Muscle layer of colon (tissue), 2 donors: Measurements from ENCODE around the gene RHBDF1.

Experiments used
- H3K27ac ChIP-seq: one replicate; pipeline ENCODE4 v1.7.0; 2013; ENCODE audit warnings: low read depth, mild to moderate bottlenecking, low read length, moderate library complexity
- H3K27me3 ChIP-seq, 2 donors: one replicate each; pipeline ENCODE4 v1.7.0; 2013; ENCODE audit warnings: low read length in 2 of 2, mild to moderate bottlenecking in 2 of 2; ENCODE audit not compliant: insufficient read depth in 2 of 2, control insufficient read depth in 1 of 2
- H3K36me3 ChIP-seq: one replicate; pipeline ENCODE4 v1.7.0; 2013; ENCODE audit warnings: mild to moderate bottlenecking, low read length; ENCODE audit not compliant: insufficient read depth
- H3K4me1 ChIP-seq: one replicate; pipeline ENCODE4 v1.7.0; 2013; ENCODE audit warnings: mild to moderate bottlenecking, low read length; ENCODE audit not compliant: insufficient read depth
- H3K4me3 ChIP-seq, 2 donors: one replicate each; pipeline ENCODE4 v1.7.0; 2013; ENCODE audit warnings: low read length in 2 of 2, low read depth in 1 of 2, mild to moderate bottlenecking in 1 of 2, moderate library complexity in 1 of 2
- H3K9ac ChIP-seq: one replicate; pipeline ENCODE4 v1.7.0; 2013; ENCODE audit warnings: low read length
- H3K9me3 ChIP-seq: one replicate; pipeline ENCODE4 v1.7.0; 2013; ENCODE audit warnings: mild to moderate bottlenecking, low read length
- donor health status: abdominal sarcoma.
- donor health status: Adenocarcinoma of cecum.

The RHBDF1 gene

GRCh38 chr16:77807-78443 is 5.5 kb upstream of the RHBDF1 start, which contains the start of gene MPG:
TSS of gene MPG (plus strand) at chr16:78225. CDS start at chr16:78310, 85 bp downstream.
- H3K27me3 ChIP-seq = no peaks in the 10 kb centered on the region
- peak within 1 kb of the TSS; percentile 90 for H3K27ac ChIP-seq
- H3K4me3 ChIP-seq = peak within 1 kb of the TSS; percentile 67 to 85
- no peaks in the 10 kb centered on the region for H3K9me3 ChIP-seq
- peaks cover 8% of the 10 kb centered on the region for H3K36me3 ChIP-seq
- H3K9ac ChIP-seq = peak within 1 kb of the TSS; percentile 53
- H3K4me1 ChIP-seq = peaks cover 39% of the 10 kb centered on the region

GRCh38 chr16:77273-77806 is 4.9 kb upstream of the RHBDF1 start:
- H3K36me3 ChIP-seq = peaks cover 8% of the 10 kb centered on the region
- peak overlapping the region; percentile 90 for H3K27ac ChIP-seq
- H3K9me3 ChIP-seq = no peaks in the 10 kb centered on the region
- no peaks in the 10 kb centered on the region for H3K27me3 ChIP-seq
- peak overlapping the region; percentile 8 for H3K9ac ChIP-seq
- peaks cover 42% of the 10 kb centered on the region for H3K4me1 ChIP-seq
- peak overlapping the region; percentile 67 to 85 for H3K4me3 ChIP-seq

- H3K36me3 ChIP-seq = peaks cover 8% of the 10 kb centered on the region
- H3K27ac ChIP-seq = peak overlapping the region; percentile 90
- H3K9ac ChIP-seq = peak overlapping the region; percentile 8
- peaks cover 42% of the 10 kb centered on the region for H3K4me1 ChIP-seq
- peak overlapping the region; percentile 67 to 85 for H3K4me3 ChIP-seq
- H3K27me3 ChIP-seq = no peaks in the 10 kb centered on the region
- no peaks in the 10 kb centered on the region for H3K9me3 ChIP-seq
Measured at GRCh38 chr16:76535-77272, 4.3 kb upstream of the RHBDF1 start.

GRCh38 chr16:75580-76501 is 3.4 kb upstream of the RHBDF1 start:
- H3K27ac ChIP-seq = peak overlapping the region; percentile 50
- H3K4me3 ChIP-seq = no peak overlapping the region
- no peaks in the 10 kb centered on the region for H3K27me3 ChIP-seq
- H3K9me3 ChIP-seq = no peaks in the 10 kb centered on the region
- peaks cover 49% of the 10 kb centered on the region for H3K4me1 ChIP-seq
- peaks cover 8% of the 10 kb centered on the region for H3K36me3 ChIP-seq
- no peak overlapping the region for H3K9ac ChIP-seq

GRCh38 chr16:74747-75334 is 2.4 kb upstream of the RHBDF1 start:
- peaks cover 5% of the 10 kb centered on the region for H3K36me3 ChIP-seq
- peak overlapping the region; percentile 50 for H3K27ac ChIP-seq
- no peak overlapping the region for H3K9ac ChIP-seq
- peaks cover 57% of the 10 kb centered on the region for H3K4me1 ChIP-seq
- H3K9me3 ChIP-seq = no peaks in the 10 kb centered on the region
- H3K4me3 ChIP-seq = no peak overlapping the region
- no peaks in the 10 kb centered on the region for H3K27me3 ChIP-seq

- Histone ChIP-seq H3K9me3 (no peaks in the 10 kb centered on the region), H3K27ac (no peak overlapping the region), H3K27me3 (no peaks in the 10 kb centered on the region), H3K4me3 (no peak overlapping the region), H3K4me1 (peaks cover 59% of the 10 kb centered on the region), H3K36me3 (no peaks in the 10 kb centered on the region), H3K9ac (no peak overlapping the region)
Measured at GRCh38 chr16:74051-74746, 1.8 kb upstream of the RHBDF1 start.

GRCh38 chr16:71540-72401 is 660 bp downstream of the RHBDF1 start:
- peaks cover 49% of the 10 kb centered on the region for H3K4me1 ChIP-seq
- H3K27ac ChIP-seq = peak overlapping the region; percentile 78
- no peaks in the 10 kb centered on the region for H3K36me3 ChIP-seq
- H3K9me3 ChIP-seq = no peaks in the 10 kb centered on the region
- peak overlapping the region; percentile 72 for H3K9ac ChIP-seq
- H3K27me3 ChIP-seq = no peaks in the 10 kb centered on the region
- peak overlapping the region; percentile 60 to 61 for H3K4me3 ChIP-seq

- peak overlapping the region; percentile 78 for H3K27ac ChIP-seq
- no peaks in the 10 kb centered on the region for H3K27me3 ChIP-seq
- peak overlapping the region; percentile 72 for H3K9ac ChIP-seq
- peak overlapping the region; percentile 60 to 61 for H3K4me3 ChIP-seq
- H3K9me3 ChIP-seq = no peaks in the 10 kb centered on the region
- H3K4me1 ChIP-seq = peaks cover 49% of the 10 kb centered on the region
- H3K36me3 ChIP-seq = no peaks in the 10 kb centered on the region
Measured at GRCh38 chr16:71210-71539, 1.3 kb downstream of the RHBDF1 start.

GRCh38 chr16:69181-69580 is 3.2 kb downstream of the RHBDF1 start:
- Histone ChIP-seq H3K9ac (no peak overlapping the region), H3K27ac (no peak overlapping the region)

More at GRCh38 chr16:69181-69580, 3.2 kb downstream of the RHBDF1 start:
- Histone ChIP-seq H3K4me1 (peaks cover 53% of the 10 kb centered on the region), H3K36me3 (peaks cover 8% of the 10 kb centered on the region), H3K9me3 (no peaks in the 10 kb centered on the region), H3K4me3 (no peak overlapping the region), H3K27me3 (no peaks in the 10 kb centered on the region)
